K562 (cell line): ENCODE measurements around the gene ANP32B. TPM values are rescaled to one million over a fixed set of nuclear protein-coding genes. Genes with fewer than 3 reads are reported as not detected.
A peak's percentile ranks its signal among the peaks of the same experiment; 100 is the strongest.

Experiments used
- POLR2G ChIP-seq: fragments of 200-400 bp; formaldehyde crosslinking; IDR thresholded peaks from 2 replicates; pipeline ENCODE4 v1.6.1; 2017; ENCODE audit warnings: low read depth, mild to moderate bottlenecking, antibody characterized with exemption, low read length, moderate library complexity
- ZNF609 ChIP-seq: sonication (generic); formaldehyde crosslinking; IDR thresholded peaks from 2 replicates; pipeline ENCODE4 v1.8.1; 2023; ENCODE audit warnings: missing genetic modification reagents, mild to moderate bottlenecking, borderline replicate concordance
- polyA plus RNA-seq, 8 experiments: library from polyadenylated mRNA; depleted of rRNA in 4 of 8; stranded (reverse) in 5 of 8; unstranded in 3 of 8; fragments of >200 nt; fragmentation: Nextera tagmentation in 2 of 8; fragmentation: Illumina TruSeq in 1 of 8; extraction: Ambion mirVana in 2 of 8; extraction: Trizol in 1 of 8; gene quantifications; 2 replicates each; pipeline versions ENCODE4 v1.2.1 to v1.2.3, GENCODE V29; 2011 to 2014; ENCODE audit warnings: inconsistent platforms in 1 of 8, missing spikeins in 1 of 8
- total RNA-seq, 7 experiments: library from RNA; depleted of rRNA in 6 of 7; stranded (reverse); fragments of >200 nt in 6 of 7; fragmentation: Illumina TruSeq in 2 of 7; extraction: Trizol in 2 of 7; gene quantifications; 2 replicates each; pipeline versions ENCODE4 v1.2.1 to v1.2.3, GENCODE V29; 2011 to 2021; ENCODE audit warnings: low replicate concordance in 1 of 7
- TF ChIP-seq, protein P1 (sequence below), 2 experiments: fragments of 450-650 bp in 1 of 2; sonication (generic) in 1 of 2; formaldehyde crosslinking in 1 of 2; IDR thresholded peaks in 1 of 2; conservative IDR thresholded peaks in 1 of 2; 2 replicates each; pipeline versions ENCODE4 v1.6.1 to v1.8.1; 2016 to 2023; ENCODE audit warnings: mild to moderate bottlenecking in 2 of 2, moderate library complexity in 2 of 2, inconsistent platforms in 1 of 2, missing genetic modification reagents in 1 of 2

Gene ANP32B
- total and polyA plus RNA-seq, 9 of the 15 experiments (the other 6 are each of a cell fraction or from before 2014, with no cell fraction given): 68.9 to 815 (median 141) TPM

DNA sequence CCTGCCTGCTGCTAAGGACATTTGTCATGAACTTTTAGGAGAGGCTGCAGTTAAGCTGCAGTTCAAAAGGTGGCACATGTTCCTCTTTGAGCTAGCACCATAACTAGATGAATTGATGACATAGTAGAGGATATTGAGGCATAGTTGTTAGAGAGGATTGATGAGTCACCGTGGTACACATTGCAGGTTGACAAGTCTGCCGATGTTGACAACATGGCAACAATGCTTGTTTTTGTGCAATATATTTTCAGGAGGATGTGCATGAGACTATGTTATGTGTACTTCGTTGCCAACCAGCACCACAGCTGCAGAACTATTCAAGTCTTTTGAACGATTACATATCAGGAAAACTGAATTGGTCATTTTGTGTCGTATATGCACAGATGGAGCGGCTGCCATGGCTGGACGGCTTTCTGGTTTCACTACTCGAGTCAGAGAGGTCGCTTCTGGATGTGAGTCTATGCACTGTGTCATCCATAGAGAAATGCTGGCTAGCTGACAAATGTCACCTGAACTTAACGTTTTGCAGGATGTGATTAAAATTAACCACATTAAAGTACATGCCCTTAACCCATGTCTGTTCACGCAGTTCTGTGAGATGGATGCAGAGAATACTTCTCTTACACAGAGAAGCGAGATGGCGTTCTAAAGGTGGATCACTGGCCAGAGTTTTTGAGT is 24.2 kb downstream of the ANP32B start (continued):
- TF ChIP-seq ZNF609 (CRISPR knock-in tag): no peak
- TF ChIP-seq, protein P1, sequence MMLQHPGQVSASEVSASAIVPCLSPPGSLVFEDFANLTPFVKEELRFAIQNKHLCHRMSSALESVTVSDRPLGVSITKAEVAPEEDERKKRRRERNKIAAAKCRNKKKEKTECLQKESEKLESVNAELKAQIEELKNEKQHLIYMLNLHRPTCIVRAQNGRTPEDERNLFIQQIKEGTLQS (IDR thresholded peaks at IDR 0.05): peak; percentile 57
- TF ChIP-seq, protein P1 (CRISPR knock-in tag; conservative IDR thresholded peaks at IDR 0.05): no peak
- TF ChIP-seq POLR2G: peak; percentile 53
